Stimulated activated naive B cell treated with anti-CD40 and anti-IgM and Interleukin-4, amounts not matched to agents 10 μg/mL and 1 μg/mL and 100 μg/mL, for 72 hours (primary cell): ENCODE results near the gene DNAH6.
"Not testable (repeated sequence)": the region's sequence is repeated elsewhere in the genome, so short reads cannot be mapped to it uniquely, and the experiment has no call there.

Source experiments
- ATAC-seq, 2 donors: fragments of 150-1000 bp; cut with Tn5 transposase; replicated peaks; 2 replicates each; pipeline ENCODE4 v1.10.0; 2021; ENCODE audit warnings: moderate library complexity in 1 of 2
- DNase-seq: peaks from one replicate; pipeline ENCODE4 v3.0.0; 2021
- H3K27ac Mint-ChIP-seq: one replicate; pipeline ENCODE4 v1.8.0; 2022; ENCODE audit warnings: mild to moderate bottlenecking, mixed read lengths
- H3K27me3 Mint-ChIP-seq, 2 donors: one replicate each; pipeline ENCODE4 v1.8.0; 2022; ENCODE audit warnings: mixed read lengths in 2 of 2
- H3K36me3 Mint-ChIP-seq, 2 donors: one replicate each; pipeline ENCODE4 v1.8.0; 2022; ENCODE audit warnings: mixed read lengths in 2 of 2, mild to moderate bottlenecking in 1 of 2
- H3K4me1 Mint-ChIP-seq, 2 donors: one replicate each; pipeline ENCODE4 v1.8.0; 2022; ENCODE audit warnings: mixed read lengths in 2 of 2, mild to moderate bottlenecking in 1 of 2
- H3K4me3 Mint-ChIP-seq, 2 donors: one replicate each; pipeline ENCODE4 v1.8.0; 2022; ENCODE audit warnings: mild to moderate bottlenecking in 2 of 2, mixed read lengths in 2 of 2, moderate library complexity in 1 of 2
- H3K9me3 Mint-ChIP-seq, 2 donors: one replicate each; pipeline ENCODE4 v1.8.0; 2022; ENCODE audit warnings: mixed read lengths in 2 of 2, mild to moderate bottlenecking in 1 of 2

DNAH6 gene

DNA sequence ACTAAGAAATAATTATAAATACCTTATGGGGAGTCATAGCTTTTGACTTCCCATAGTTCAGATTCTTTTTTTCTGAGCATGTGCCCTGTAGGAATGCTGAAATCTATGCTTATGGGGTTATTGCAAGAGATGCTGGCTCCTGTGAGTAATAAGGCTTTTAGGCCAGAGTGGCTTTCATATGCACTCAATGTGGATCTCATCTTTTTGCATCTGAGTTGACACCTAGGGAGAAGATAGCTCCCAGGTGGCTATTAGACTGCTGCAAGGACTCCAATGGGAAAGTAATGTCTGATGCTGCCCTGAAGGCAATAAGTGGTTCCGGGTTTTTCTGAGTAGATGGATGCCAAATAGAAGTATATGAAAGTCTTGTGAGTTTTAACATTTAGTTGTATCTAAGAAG, 21.0 kb downstream of the DNAH6 start:
- Mint-ChIP-seq H3K4me1 (no peaks in the 10 kb centered on the region), H3K36me3 (no peaks in the 10 kb centered on the region), H3K27ac (no peak overlapping the region), H3K9me3 (no peaks in the 10 kb centered on the region), H3K27me3 (peaks cover 12 to 15% of the 10 kb centered on the region in 2 donors), H3K4me3 (no peak overlapping the region)
- no peak for DNase-seq
- no peak for ATAC-seq

DNA sequence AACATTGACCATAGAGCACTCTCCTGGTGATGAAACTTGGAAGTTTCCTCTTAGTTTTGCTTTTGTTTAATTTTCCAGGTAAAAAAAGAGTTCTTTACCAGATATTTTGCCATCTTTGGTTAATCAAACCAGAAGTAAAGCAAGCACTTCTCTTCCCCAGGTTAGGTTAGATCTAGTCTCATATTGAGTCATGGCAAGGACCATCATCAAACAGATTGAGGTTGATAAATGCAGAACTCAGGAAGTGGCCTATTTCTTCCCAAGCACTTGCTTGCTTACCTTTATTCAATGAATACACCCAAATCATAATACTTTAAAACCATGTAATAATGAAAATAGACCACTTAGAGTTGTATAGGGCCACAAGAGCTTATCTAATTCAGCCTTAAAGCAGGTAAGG, 23.4 kb downstream of the DNAH6 start:
- Mint-ChIP-seq H3K4me1 (no peaks in the 10 kb centered on the region), H3K27me3 (peaks cover 12 to 15% of the 10 kb centered on the region in 2 donors), H3K36me3 (no peaks in the 10 kb centered on the region), H3K4me3 (no peak overlapping the region), H3K27ac (no peak overlapping the region), H3K9me3 (no peaks in the 10 kb centered on the region)
- no peak for DNase-seq
- ATAC-seq, result peak in 1 of 2 donors; percentile 29

DNA sequence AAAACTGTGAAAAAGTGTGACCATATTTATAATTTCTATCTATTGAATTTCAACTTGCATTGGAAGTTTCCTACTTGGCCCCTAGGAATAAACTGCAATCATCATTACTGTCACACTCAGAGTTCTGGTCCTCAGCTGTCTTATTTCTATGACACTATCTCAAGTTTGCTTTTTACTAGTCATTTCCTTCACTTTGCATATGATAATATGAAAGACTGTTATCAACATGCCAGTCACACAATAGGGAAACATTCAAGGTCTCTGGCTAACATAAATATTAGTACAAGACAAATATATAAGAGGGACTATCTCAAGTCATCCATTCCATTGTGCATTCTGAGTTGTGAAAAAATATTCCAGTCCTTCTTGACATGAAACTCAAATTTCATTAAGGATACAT, 28.7 kb downstream of the DNAH6 start:
- H3K4me3 Mint-ChIP-seq, result no peak overlapping the region
- peaks cover 8 to 12% of the 10 kb centered on the region in 2 donors for H3K27me3 Mint-ChIP-seq
- no peaks in the 10 kb centered on the region for H3K9me3 Mint-ChIP-seq
- no peak overlapping the region for H3K27ac Mint-ChIP-seq
- no peaks in the 10 kb centered on the region for H3K36me3 Mint-ChIP-seq
- DNase-seq (no peak), ATAC-seq (no peak)
- H3K4me1 Mint-ChIP-seq, result no peaks in the 10 kb centered on the region

DNA sequence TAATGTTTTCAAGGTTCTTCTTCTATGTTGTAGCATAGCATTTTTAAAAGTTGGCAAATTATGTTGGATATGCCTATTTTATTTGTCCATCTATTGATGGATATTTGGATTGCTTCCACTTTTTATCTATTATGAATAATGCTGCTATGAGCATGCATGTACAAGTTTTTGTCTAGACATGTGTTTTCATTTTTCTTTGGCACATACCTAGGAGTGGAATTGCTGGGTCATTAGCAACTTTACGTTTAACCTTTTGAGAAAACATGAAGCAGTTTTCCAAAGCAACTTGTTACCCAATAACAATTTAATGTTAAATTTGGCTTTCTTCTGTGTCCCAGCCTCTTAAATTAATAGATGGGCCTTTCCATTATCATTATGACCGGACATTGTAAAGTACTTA, 30.3 kb downstream of the DNAH6 start:
- Mint-ChIP-seq H3K4me1 (no peaks in the 10 kb centered on the region), H3K36me3 (no peaks in the 10 kb centered on the region), H3K9me3 (no peaks in the 10 kb centered on the region), H3K4me3 (no peak overlapping the region), H3K27ac (no peak overlapping the region), H3K27me3 (peaks cover 4 to 7% of the 10 kb centered on the region in 2 donors)
- DNase-seq (no peak), ATAC-seq (no peak)

DNA sequence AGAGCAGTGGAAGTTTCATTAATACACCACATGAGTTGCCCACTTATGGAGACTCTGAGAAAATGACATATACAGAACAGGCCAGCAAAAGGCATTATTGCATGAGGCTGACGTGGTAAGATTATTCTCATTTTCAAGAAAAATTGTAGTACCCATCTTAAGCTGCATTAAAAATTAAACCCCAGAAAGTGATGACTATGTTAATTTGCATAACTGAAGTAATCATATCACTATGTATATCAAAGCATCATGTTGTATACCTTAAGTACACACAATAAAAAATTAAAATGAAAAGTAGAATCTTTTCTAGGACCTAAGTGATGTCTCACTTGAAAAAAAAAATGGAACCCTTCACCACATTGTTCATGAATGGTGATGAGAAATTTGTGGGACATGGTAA, 32.0 kb downstream of the DNAH6 start:
- Mint-ChIP-seq H3K9me3 (no peaks in the 10 kb centered on the region), H3K4me1 (no peaks in the 10 kb centered on the region), H3K36me3 (no peaks in the 10 kb centered on the region), H3K27me3 (no peaks in the 10 kb centered on the region), H3K4me3 (no peak overlapping the region), H3K27ac (no peak overlapping the region)
- no peak for DNase-seq
- ATAC-seq, result no peak

- H3K27ac Mint-ChIP-seq, result no peak overlapping the region
- no peaks in the 10 kb centered on the region for H3K9me3 Mint-ChIP-seq
- no peaks in the 10 kb centered on the region for H3K36me3 Mint-ChIP-seq
- H3K4me3 Mint-ChIP-seq, result no peak overlapping the region
- no peak for DNase-seq
- ATAC-seq, result no peak
- no peaks in the 10 kb centered on the region for H3K4me1 Mint-ChIP-seq
- H3K27me3 Mint-ChIP-seq, result peaks cover 5 to 9% of the 10 kb centered on the region in 2 donors
Observed at GRCh38 chr2:84550916-84551315, 34.6 kb downstream of the DNAH6 start.

DNA sequence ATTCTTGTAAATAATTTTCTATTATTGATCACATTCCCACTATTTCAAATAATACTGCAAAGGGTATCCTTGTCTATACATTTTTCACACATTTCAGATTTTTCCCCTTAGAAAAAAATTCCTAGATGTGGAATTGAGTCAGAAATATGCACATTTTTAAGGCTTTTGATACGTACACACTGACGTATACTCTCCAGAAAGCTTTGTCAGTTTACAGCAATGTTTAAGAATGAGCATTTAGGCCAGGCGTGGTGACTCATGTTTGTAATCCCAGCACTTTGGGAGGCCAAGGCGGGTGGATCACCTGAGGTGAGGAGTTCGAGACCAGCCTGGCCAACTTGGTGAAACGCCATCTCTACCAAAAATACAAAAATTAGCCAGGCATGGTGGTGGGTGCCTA, 35.2 kb downstream of the DNAH6 start:
- not testable (repeated sequence) for H3K27ac Mint-ChIP-seq, H3K27me3 Mint-ChIP-seq

GRCh38 chr2:84556190-84556589, 39.9 kb downstream of the DNAH6 start:
- ATAC-seq (no peak), DNase-seq (no peak)
- H3K27ac Mint-ChIP-seq, result no peak overlapping the region
- no peak overlapping the region for H3K4me3 Mint-ChIP-seq
- peaks cover 5 to 8% of the 10 kb centered on the region in 2 donors for H3K9me3 Mint-ChIP-seq
- no peaks in the 10 kb centered on the region for H3K4me1 Mint-ChIP-seq
- peaks cover 3 to 4% of the 10 kb centered on the region in 2 donors for H3K36me3 Mint-ChIP-seq
- H3K27me3 Mint-ChIP-seq, result peaks cover 9 to 12% of the 10 kb centered on the region in 2 donors

More for the DNA sequence above, 35.2 kb downstream of the DNAH6 start:
- not testable (repeated sequence) for ATAC-seq, H3K4me3 Mint-ChIP-seq, H3K9me3 Mint-ChIP-seq, H3K4me1 Mint-ChIP-seq, DNase-seq, H3K36me3 Mint-ChIP-seq

- H3K36me3 Mint-ChIP-seq, result peaks cover 3 to 4% of the 10 kb centered on the region in 2 donors
- ATAC-seq, result no peak
Observed at GRCh38 chr2:84559838-84560237, 43.5 kb downstream of the DNAH6 start.

DNA sequence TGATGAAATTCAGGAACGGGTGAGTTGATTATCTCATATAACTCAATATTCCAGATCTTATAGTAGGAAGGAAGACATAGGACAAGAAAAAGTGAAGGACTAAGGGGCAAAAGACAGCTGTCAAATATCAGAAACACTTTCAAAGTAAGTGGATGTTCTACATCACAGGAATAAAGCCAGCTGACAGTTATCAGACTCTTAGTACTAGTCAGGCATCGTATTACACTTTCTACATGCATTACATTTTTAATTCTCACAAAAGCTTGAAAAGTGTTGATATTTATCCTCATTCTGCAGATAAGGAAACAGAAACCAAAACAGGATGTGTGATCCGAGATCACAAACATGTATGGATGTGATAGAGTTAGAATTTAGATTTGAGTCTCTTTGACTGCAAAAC, 63.4 kb downstream of the DNAH6 start:
- H3K4me3 Mint-ChIP-seq, result no peak overlapping the region
- DNase-seq (no peak), ATAC-seq (no peak)
- no peak overlapping the region for H3K27ac Mint-ChIP-seq
- peaks cover 0 to 6% of the 10 kb centered on the region in 2 donors for H3K27me3 Mint-ChIP-seq
- no peaks in the 10 kb centered on the region for H3K4me1 Mint-ChIP-seq
- no peaks in the 10 kb centered on the region for H3K9me3 Mint-ChIP-seq
- H3K36me3 Mint-ChIP-seq, result no peaks in the 10 kb centered on the region

More at GRCh38 chr2:84559838-84560237, 43.5 kb downstream of the DNAH6 start:
- H3K27ac Mint-ChIP-seq, result no peak overlapping the region
- no peak overlapping the region for H3K4me3 Mint-ChIP-seq
- H3K4me1 Mint-ChIP-seq, result no peaks in the 10 kb centered on the region
- peaks cover 13 to 22% of the 10 kb centered on the region in 2 donors for H3K27me3 Mint-ChIP-seq
- DNase-seq, result no peak
- H3K9me3 Mint-ChIP-seq, result peaks cover 10 to 11% of the 10 kb centered on the region in 2 donors

- H3K36me3 Mint-ChIP-seq, result no peaks in the 10 kb centered on the region
- H3K4me1 Mint-ChIP-seq, result no peaks in the 10 kb centered on the region
- no peak overlapping the region for H3K27ac Mint-ChIP-seq
- H3K27me3 Mint-ChIP-seq, result peaks cover 12 to 14% of the 10 kb centered on the region in 2 donors
- no peak for DNase-seq
- H3K4me3 Mint-ChIP-seq, result no peak overlapping the region
- peaks cover 4 to 11% of the 10 kb centered on the region in 2 donors for H3K9me3 Mint-ChIP-seq
- ATAC-seq, result no peak
Observed at GRCh38 chr2:84603911-84604310, 87.6 kb downstream of the DNAH6 start.

- peaks cover 1 to 2% of the 10 kb centered on the region in 2 donors for H3K9me3 Mint-ChIP-seq
- ATAC-seq, result no peak
- H3K4me3 Mint-ChIP-seq, result no peak overlapping the region
- no peak for DNase-seq
- no peaks in the 10 kb centered on the region for H3K4me1 Mint-ChIP-seq
- no peaks in the 10 kb centered on the region for H3K36me3 Mint-ChIP-seq
- H3K27me3 Mint-ChIP-seq, result no peaks in the 10 kb centered on the region
- H3K27ac Mint-ChIP-seq, result no peak overlapping the region
Observed at GRCh38 chr2:84613082-84613481, 96.8 kb downstream of the DNAH6 start.

DNA sequence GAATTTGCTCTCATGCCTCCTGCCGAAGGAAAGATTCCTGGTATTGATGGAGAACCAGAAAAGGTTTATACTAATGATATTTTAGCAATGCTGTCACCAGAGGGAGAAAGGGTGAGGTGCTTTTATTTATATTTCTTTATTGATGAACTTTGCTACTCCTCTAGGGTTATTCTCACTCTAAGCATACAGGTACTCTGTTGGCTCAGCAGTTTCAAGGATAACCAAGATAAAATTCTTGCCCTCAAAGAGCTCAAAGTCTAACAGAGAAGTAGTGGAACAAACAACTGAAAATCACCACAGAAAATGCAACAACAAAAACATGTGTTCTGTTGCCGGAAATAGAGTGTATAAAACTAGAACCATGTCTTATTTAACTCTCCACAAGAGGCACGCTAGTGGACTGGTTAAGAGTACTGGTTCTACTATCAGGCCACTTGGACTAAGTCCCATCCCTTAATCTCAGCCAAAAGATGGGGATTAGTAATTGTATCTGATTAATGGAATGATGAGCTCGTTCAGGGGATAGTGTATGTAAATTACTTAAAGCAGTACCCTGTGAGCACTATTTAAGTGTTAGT, 103.6 kb downstream of the DNAH6 start:
- H3K27ac Mint-ChIP-seq, result no peak overlapping the region
- H3K4me3 Mint-ChIP-seq, result no peak overlapping the region
- no peaks in the 10 kb centered on the region for H3K4me1 Mint-ChIP-seq
- H3K36me3 Mint-ChIP-seq, result no peaks in the 10 kb centered on the region
- H3K27me3 Mint-ChIP-seq, result peaks cover 1 to 7% of the 10 kb centered on the region in 2 donors
- DNase-seq (no peak), ATAC-seq (no peak)
- H3K9me3 Mint-ChIP-seq, result no peaks in the 10 kb centered on the region

GRCh38 chr2:84628486-84628885, 112.2 kb downstream of the DNAH6 start:
- H3K27ac Mint-ChIP-seq, result no peak overlapping the region

DNA sequence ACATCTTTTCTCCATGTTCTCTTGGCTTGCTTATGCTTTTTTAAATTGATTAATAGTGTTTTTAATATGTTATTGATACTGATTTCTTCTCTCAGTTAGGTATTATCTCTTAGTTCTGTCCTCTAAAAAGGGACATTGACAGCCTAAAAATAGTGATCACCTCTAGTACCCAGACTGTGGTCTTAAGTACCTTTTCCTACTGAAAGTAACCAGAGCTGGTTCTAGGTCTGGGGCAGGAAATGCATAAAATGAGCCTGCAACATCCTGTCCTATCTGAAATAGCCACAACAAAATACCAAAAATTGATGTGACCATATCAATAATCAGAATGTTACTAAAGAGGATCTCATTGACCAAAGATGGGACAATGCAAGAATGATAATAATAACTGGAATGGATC, 113.3 kb downstream of the DNAH6 start:
- Mint-ChIP-seq H3K36me3 (no peaks in the 10 kb centered on the region), H3K4me3 (no peak overlapping the region), H3K9me3 (no peaks in the 10 kb centered on the region), H3K27ac (no peak overlapping the region), H3K4me1 (no peaks in the 10 kb centered on the region), H3K27me3 (peaks cover 0 to 9% of the 10 kb centered on the region in 2 donors)
- ATAC-seq (no peak), DNase-seq (no peak)

More at GRCh38 chr2:84628486-84628885, 112.2 kb downstream of the DNAH6 start:
- ATAC-seq (no peak), DNase-seq (no peak)
- Mint-ChIP-seq H3K4me1 (no peaks in the 10 kb centered on the region), H3K27me3 (peaks cover 0 to 9% of the 10 kb centered on the region in 2 donors), H3K36me3 (no peaks in the 10 kb centered on the region), H3K4me3 (no peak overlapping the region), H3K9me3 (no peaks in the 10 kb centered on the region)

DNA sequence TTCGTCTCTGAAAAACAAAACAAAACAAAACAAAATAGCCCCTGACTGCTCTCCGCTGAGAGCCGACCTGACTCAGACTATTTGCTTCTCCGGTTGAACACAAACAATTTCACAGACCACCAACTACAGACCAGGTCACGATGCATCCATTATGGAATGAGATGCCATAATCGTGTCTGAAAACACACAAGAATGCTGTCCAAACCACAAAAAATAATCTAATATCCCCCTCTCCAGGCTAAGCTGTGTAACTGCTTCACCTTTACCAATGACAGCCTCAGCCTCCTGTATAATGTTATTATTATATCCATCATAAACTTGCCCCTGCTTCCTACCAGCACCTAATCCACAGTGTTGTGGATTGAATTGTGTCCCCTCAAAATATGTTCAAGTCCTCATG, 114.7 kb downstream of the DNAH6 start:
- Mint-ChIP-seq H3K27ac (no peak overlapping the region), H3K9me3 (no peaks in the 10 kb centered on the region), H3K27me3 (peaks cover 4 to 6% of the 10 kb centered on the region in 2 donors), H3K4me3 (no peak overlapping the region), H3K4me1 (no peaks in the 10 kb centered on the region), H3K36me3 (no peaks in the 10 kb centered on the region)
- ATAC-seq (peak in 1 of 2 donors; percentile 60), DNase-seq (no peak)
